ENCODE results near the gene TRIO. TPM values are rescaled to one million over a fixed set of nuclear protein-coding genes. Genes with fewer than 3 reads are reported as not detected.

TRIO gene
- total and polyA plus RNA-seq, 12 donors: 26.2 to 85.2 (median 61.9) TPM

- intact Hi-C loops (cut with DNase I): loop anchor here in 3 of 10 donors (5.0 kb wide), 2 partner anchors 37 to 42 kb away; no protein-coding TSS in a partner anchor
- H3K36me3 ChIP-seq: peaks cover 0 to 32% (median 0%) of the 10 kb centered on the region in 9 donors
- no peak for TF ChIP-seq CTCF (IDR thresholded peaks at IDR 0.05)
- ATAC-seq: peak in 7 of 8 donors; percentile 10 to 46 (median 36)
- H3K27ac ChIP-seq: peak overlapping the region; percentile 18 to 90 (median 78)
- no peak for DNase-seq
- no peaks in the 10 kb centered on the region for H3K9me3 ChIP-seq
- no peaks in the 10 kb centered on the region for H3K27me3 ChIP-seq
- 54 to 62% methylated on average over 16 of the region's 16 CpGs for WGBS, 2 donors
- H3K4me3 ChIP-seq: no peak overlapping the region
- peaks cover 22 to 100% (median 84%) of the 10 kb centered on the region in 9 donors for H3K4me1 ChIP-seq
Measured at GRCh38 chr5:14449052-14449661, 306.0 kb downstream of the TRIO start.

DNA sequence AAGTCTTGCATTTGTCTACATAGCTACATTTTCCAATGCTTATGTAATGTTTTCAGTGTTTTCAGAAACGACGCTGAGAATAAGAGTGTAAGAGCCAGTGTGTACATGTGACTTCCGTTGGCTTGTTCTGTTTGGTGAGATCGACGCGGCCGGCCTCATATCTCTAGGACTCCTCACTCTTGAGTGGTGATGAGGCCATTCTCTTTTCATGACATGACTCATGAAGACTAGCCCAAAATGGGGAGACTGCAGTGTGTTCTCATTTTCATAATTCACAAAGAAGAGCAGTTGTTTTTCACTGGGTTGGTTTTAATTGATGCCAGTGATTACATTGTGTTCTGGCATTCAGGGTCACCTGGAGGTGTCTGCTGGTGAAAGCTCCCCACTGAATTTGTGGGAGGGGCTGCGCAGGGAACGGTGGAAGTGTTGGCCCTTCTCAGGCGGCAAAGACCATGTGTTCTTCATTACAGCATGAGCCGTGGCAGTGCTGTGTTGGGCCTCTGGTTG lies 306.9 kb downstream of the TRIO start:
- H3K36me3 ChIP-seq: peaks cover 0 to 41% (median 0%) of the 10 kb centered on the region in 9 donors
- H3K4me3 ChIP-seq: no peak overlapping the region
- no peaks in the 10 kb centered on the region for H3K9me3 ChIP-seq
- ATAC-seq (peak; percentile 72 to 89 (median 85)), DNase-seq (peak; percentile 50 to 70)
- no peak for TF ChIP-seq CTCF (IDR thresholded peaks at IDR 0.05)
- intact Hi-C loops (cut with DNase I): no loop called here
- peaks cover 22 to 95% (median 75%) of the 10 kb centered on the region in 9 donors for H3K4me1 ChIP-seq
- peak overlapping the region in 9 of 10 donors; percentile 7 to 90 (median 78) for H3K27ac ChIP-seq
- 51 to 55% methylated on average over 11 of the region's 11 CpGs for WGBS, 2 donors
- no peaks in the 10 kb centered on the region for H3K27me3 ChIP-seq

DNA sequence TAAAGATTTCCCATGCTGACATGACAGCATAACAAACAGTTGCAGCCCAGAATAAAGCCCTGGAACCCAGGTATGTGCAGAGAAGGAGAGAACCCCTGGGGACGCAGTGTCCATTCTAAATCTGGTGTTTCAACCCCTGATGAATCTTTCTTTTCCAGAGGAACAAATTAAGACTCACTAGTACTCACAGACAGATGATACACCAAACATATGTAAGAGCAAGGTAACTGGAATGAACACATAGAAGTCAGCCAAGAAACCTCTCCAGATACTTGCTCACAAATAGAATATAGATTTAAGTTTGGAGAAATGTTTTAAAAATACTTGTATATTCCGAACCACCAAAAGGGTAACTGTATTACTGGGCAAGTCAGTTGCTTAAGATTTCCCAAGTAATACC lies 307.6 kb downstream of the TRIO start:
- H3K36me3 ChIP-seq: peaks cover 0 to 48% (median 0%) of the 10 kb centered on the region in 9 donors
- H3K27ac ChIP-seq: peak overlapping the region in 8 of 10 donors; percentile 2 to 90 (median 78)
- DNase-seq (no peak), ATAC-seq (no peak)
- 93 to 96% methylated on average over 2 of the region's 2 CpGs for WGBS, 2 donors
- no peaks in the 10 kb centered on the region for H3K9me3 ChIP-seq
- intact Hi-C loops (cut with DNase I): no loop called here
- peaks cover 17 to 89% (median 68%) of the 10 kb centered on the region in 9 donors for H3K4me1 ChIP-seq
- H3K27me3 ChIP-seq: no peaks in the 10 kb centered on the region
- no peak for TF ChIP-seq CTCF (IDR thresholded peaks at IDR 0.05)
- H3K4me3 ChIP-seq: no peak overlapping the region

GRCh38 chr5:14451871-14452270 lies 308.7 kb downstream of the TRIO start:
- 68 to 69% methylated on average over 13 of the region's 13 CpGs for WGBS, 2 donors
- intact Hi-C loops (cut with DNase I): no loop called here
- peak overlapping the region in 8 of 10 donors; percentile 25 to 75 (median 45) for H3K27ac ChIP-seq
- DNase-seq (no peak), ATAC-seq (peak in 1 of 8 donors; percentile 16)
- no peak overlapping the region for H3K4me3 ChIP-seq
- H3K36me3 ChIP-seq: peaks cover 0 to 57% (median 0%) of the 10 kb centered on the region in 9 donors
- no peaks in the 10 kb centered on the region for H3K27me3 ChIP-seq
- H3K4me1 ChIP-seq: peaks cover 16 to 77% (median 58%) of the 10 kb centered on the region in 9 donors
- TF ChIP-seq CTCF (IDR thresholded peaks at IDR 0.05): no peak
- no peaks in the 10 kb centered on the region for H3K9me3 ChIP-seq

Data from heart right ventricle (tissue), 16 donors.